HepG2 (cell line): Measurements from ENCODE around the gene IL1B. TPM values are rescaled to one million over a fixed set of nuclear protein-coding genes. Genes with fewer than 3 reads are reported as not detected.

Experiments used
- ARID2 ChIP-seq: sonication (generic); formaldehyde crosslinking; IDR thresholded peaks from 2 replicates; pipeline ENCODE4 v1.8.1; 2022; ENCODE audit warnings: mild to moderate bottlenecking, missing genetic modification reagents, borderline replicate concordance
- ATF1 ChIP-seq: IDR thresholded peaks from 2 replicates; pipeline ENCODE4 v1.6.1; 2016; ENCODE audit warnings: mild to moderate bottlenecking, control low read depth
- CBX2 ChIP-seq, 2 experiments: fragments of 200-600 bp in 1 of 2; sonication (generic); formaldehyde crosslinking in 1 of 2; IDR thresholded peaks; 2 replicates each; pipeline versions ENCODE4 v1.7.0 to v1.8.1; 2018 to 2022; ENCODE audit warnings: low read depth in 2 of 2, low read length in 1 of 2, mild to moderate bottlenecking in 1 of 2, missing genetic modification reagents in 1 of 2
- CEBPG ChIP-seq: IDR thresholded peaks from 2 replicates; pipeline ENCODE4 v1.6.1; 2016
- CREM ChIP-seq, 2 experiments: sonication (generic) in 1 of 2; formaldehyde crosslinking in 1 of 2; IDR thresholded peaks; 2 replicates each; pipeline versions ENCODE4 v1.4.0 to v1.6.1; 2016 to 2020; ENCODE audit warnings: antibody characterized with exemption in 1 of 2, mild to moderate bottlenecking in 1 of 2, missing genetic modification reagents in 1 of 2
- ETV5 ChIP-seq: IDR thresholded peaks from 2 replicates; pipeline ENCODE4 v1.6.1; 2018; ENCODE audit warnings: missing biosample characterization, missing genetic modification reagents, inconsistent platforms, borderline replicate concordance
- FOXK2 ChIP-seq: fragments of 450-650 bp; IDR thresholded peaks from 2 replicates; pipeline ENCODE4 v1.6.1; 2016
- HMG20B ChIP-seq: conservative IDR thresholded peaks from 2 replicates; pipeline ENCODE4 v1.6.1; 2016; ENCODE audit warnings: missing genetic modification reagents, missing compliant biosample characterization
- IKZF1 ChIP-seq: fragments of 450-650 bp; IDR thresholded peaks from 2 replicates; pipeline ENCODE4 v1.7.1; 2016
- LCORL ChIP-seq, 2 experiments: fragments of 450-650 bp in 1 of 2; sonication (generic) in 1 of 2; formaldehyde crosslinking in 1 of 2; IDR thresholded peaks; 2 replicates each; pipeline versions ENCODE4 v1.5.0 to v1.6.1; 2017 to 2020; ENCODE audit warnings: antibody characterized with exemption in 1 of 2, missing genetic modification reagents in 1 of 2
- MXD4 ChIP-seq: IDR thresholded peaks from 2 replicates; pipeline ENCODE4 v1.6.1; 2016; ENCODE audit warnings: mild to moderate bottlenecking, missing biosample characterization, missing genetic modification reagents
- PCBP2 ChIP-seq: fragments of 200-400 bp; formaldehyde crosslinking; optimal IDR thresholded peaks from 2 replicates; pipeline ENCODE3; 2018; ENCODE audit warnings: low read length, low read depth; ENCODE audit not compliant: poor library complexity, severe bottlenecking
- PRMT3 ChIP-seq: sonication (generic); formaldehyde crosslinking; IDR thresholded peaks from 2 replicates; pipeline ENCODE4 v1.8.1; 2022; ENCODE audit warnings: low read depth, mild to moderate bottlenecking, moderate library complexity, missing genetic modification reagents, borderline replicate concordance
- RAD51 ChIP-seq: fragments of 450-650 bp; IDR thresholded peaks from 2 replicates; pipeline ENCODE4 v1.6.1; 2016; ENCODE audit warnings: borderline replicate concordance
- RELA ChIP-seq: sonication (generic); formaldehyde crosslinking; IDR thresholded peaks from 2 replicates; pipeline ENCODE4 v1.4.0; 2020; ENCODE audit warnings: missing genetic modification reagents
- RFX1 ChIP-seq: fragments of 450-650 bp; IDR thresholded peaks from 2 replicates; pipeline ENCODE4 v1.6.1; 2017
- SAP130 ChIP-seq: IDR thresholded peaks from 2 replicates; pipeline ENCODE4 v1.6.1; 2016; ENCODE audit warnings: low read depth
- SIX4 ChIP-seq: sonication (generic); formaldehyde crosslinking; IDR thresholded peaks from 2 replicates; pipeline ENCODE4 v1.4.0; 2020; ENCODE audit warnings: missing genetic modification reagents
- TBP ChIP-seq: sonication (generic); formaldehyde crosslinking; IDR thresholded peaks from 2 replicates; pipeline ENCODE4 v1.5.0; 2020; ENCODE audit warnings: missing genetic modification reagents
- TGIF2 ChIP-seq: IDR thresholded peaks from 2 replicates; pipeline ENCODE4 v1.6.1; 2016; ENCODE audit warnings: control low read depth, missing compliant biosample characterization
- U2AF2 ChIP-seq: fragments of 200-400 bp; formaldehyde crosslinking; IDR thresholded peaks from 2 replicates; pipeline ENCODE4 v1.6.1; 2017; ENCODE audit warnings: low read depth, mild to moderate bottlenecking, low read length
- ZBTB42 ChIP-seq: sonication (generic); formaldehyde crosslinking; IDR thresholded peaks from 2 replicates; pipeline ENCODE4 v1.5.0; 2020; ENCODE audit warnings: mild to moderate bottlenecking, missing genetic modification reagents
- ZKSCAN5 ChIP-seq: sonication (generic); formaldehyde crosslinking; IDR thresholded peaks from 2 replicates; pipeline ENCODE4 v1.5.1; 2020; ENCODE audit warnings: mild to moderate bottlenecking, missing genetic modification reagents
- ZMYM2 ChIP-seq: sonication (generic); formaldehyde crosslinking; IDR thresholded peaks from 2 replicates; pipeline ENCODE4 v1.8.0; 2022; ENCODE audit warnings: mild to moderate bottlenecking, missing genetic modification reagents
- ZNF12 ChIP-seq: sonication (generic); formaldehyde crosslinking; IDR thresholded peaks from 2 replicates; pipeline ENCODE4 v1.5.0; 2020; ENCODE audit warnings: missing genetic modification reagents
- ZNF446 ChIP-seq: sonication (generic); formaldehyde crosslinking; IDR thresholded peaks from 2 replicates; pipeline ENCODE4 v1.5.0; 2020; ENCODE audit warnings: mild to moderate bottlenecking, missing genetic modification reagents
- ZNF550 ChIP-seq: sonication (generic); formaldehyde crosslinking; IDR thresholded peaks from 2 replicates; pipeline ENCODE4 v1.4.0; 2020; ENCODE audit warnings: mild to moderate bottlenecking, missing genetic modification reagents, borderline replicate concordance
- ZNF563 ChIP-seq: sonication (generic); formaldehyde crosslinking; IDR thresholded peaks from 2 replicates; pipeline ENCODE4 v1.8.0; 2022; ENCODE audit warnings: mild to moderate bottlenecking, moderate library complexity, missing genetic modification reagents
- ZNF709 ChIP-seq: sonication (generic); formaldehyde crosslinking; IDR thresholded peaks from 2 replicates; pipeline ENCODE4 v1.5.0; 2020; ENCODE audit warnings: mild to moderate bottlenecking, missing genetic modification reagents
- polyA plus RNA-seq, 8 experiments: library from polyadenylated mRNA; depleted of rRNA in 3 of 8; stranded (reverse) in 7 of 8; unstranded in 1 of 8; fragments of >200 nt; fragmentation: Illumina TruSeq in 4 of 8; extraction: Trizol in 4 of 8; gene quantifications; 2 replicates each; pipeline versions ENCODE4 v1.2.1 to v1.2.3, GENCODE V29; 2011 to 2016; ENCODE audit warnings: low read depth in 4 of 8, missing spikeins in 1 of 8, mixed read lengths in 1 of 8; ENCODE audit not compliant: insufficient read depth in 1 of 8
- total RNA-seq, 5 experiments: library from RNA; depleted of rRNA; stranded (reverse); fragments of >200 nt; fragmentation: Illumina TruSeq; extraction: Trizol; gene quantifications; 2 replicates each; pipeline ENCODE4 v1.2.3, GENCODE V29; 2016; ENCODE audit warnings: low read depth in 1 of 5
- TF ChIP-seq, protein P1 (sequence below): sonication (generic); formaldehyde crosslinking; IDR thresholded peaks from 2 replicates; pipeline ENCODE4 v1.8.1; 2023; ENCODE audit warnings: missing genetic modification reagents, inconsistent platforms, borderline replicate concordance
- TF ChIP-seq, protein P2 (sequence below): sonication (generic); formaldehyde crosslinking; IDR thresholded peaks from 2 replicates; pipeline ENCODE4 v1.4.0; 2020; ENCODE audit warnings: mild to moderate bottlenecking, missing genetic modification reagents

Gene IL1B
- total and polyA plus RNA-seq, 2 of the 13 experiments (the other 11 are each of a cell fraction or from before 2014, with no cell fraction given): 0.18 TPM; not detected in 1

DNA sequence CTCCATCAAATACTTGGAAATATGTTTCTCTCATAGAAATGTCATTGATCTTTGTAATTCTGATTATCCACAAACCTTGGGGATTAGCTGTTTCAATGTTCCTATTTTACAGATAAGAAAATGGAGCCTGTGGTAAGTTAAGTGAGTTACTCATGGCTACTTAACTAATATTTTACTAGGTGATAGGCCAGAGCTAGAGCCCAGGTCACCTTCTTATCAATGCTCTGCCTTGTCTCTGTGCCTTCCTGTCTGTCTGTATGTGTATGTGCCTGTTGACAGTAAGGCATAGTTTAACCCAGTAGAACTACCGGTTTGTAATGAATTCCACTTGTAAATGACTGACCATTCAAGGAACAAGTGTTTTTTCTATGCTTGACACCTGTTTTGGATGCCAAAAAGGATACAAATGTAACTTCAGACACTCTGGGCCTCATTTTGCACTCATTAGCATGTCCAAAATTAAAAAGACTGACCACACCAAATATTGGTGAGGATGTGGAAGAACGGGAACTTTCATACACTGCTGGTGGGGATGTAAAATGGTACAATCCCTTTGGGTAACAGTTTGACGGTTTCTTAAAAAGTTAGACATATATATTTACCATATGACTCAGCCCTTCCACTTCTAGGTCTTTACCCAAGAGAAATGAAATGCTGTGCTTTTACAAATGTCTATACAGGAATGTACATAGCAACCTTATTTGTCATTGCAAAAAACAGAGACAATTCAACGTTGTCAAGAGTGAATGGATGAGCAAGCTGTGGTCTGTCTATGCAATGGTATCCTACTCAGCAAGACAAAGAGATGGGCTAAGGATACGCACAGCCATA, 32.7 kb downstream of the IL1B start (continued):
- TF ChIP-seq, protein P1, sequence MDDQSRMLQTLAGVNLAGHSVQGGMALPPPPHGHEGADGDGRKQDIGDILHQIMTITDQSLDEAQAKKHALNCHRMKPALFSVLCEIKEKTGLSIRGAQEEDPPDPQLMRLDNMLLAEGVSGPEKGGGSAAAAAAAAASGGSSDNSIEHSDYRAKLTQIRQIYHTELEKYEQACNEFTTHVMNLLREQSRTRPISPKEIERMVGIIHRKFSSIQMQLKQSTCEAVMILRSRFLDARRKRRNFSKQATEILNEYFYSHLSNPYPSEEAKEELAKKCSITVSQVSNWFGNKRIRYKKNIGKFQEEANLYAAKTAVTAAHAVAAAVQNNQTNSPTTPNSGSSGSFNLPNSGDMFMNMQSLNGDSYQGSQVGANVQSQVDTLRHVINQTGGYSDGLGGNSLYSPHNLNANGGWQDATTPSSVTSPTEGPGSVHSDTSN (CRISPR knock-in tag): no peak
- TF ChIP-seq PCBP2 (no peak), PRMT3 (CRISPR knock-in tag) (no peak), HMG20B (CRISPR knock-in tag) (peak; percentile 64), RELA (CRISPR knock-in tag) (no peak), RAD51 (no peak), CEBPG (CRISPR knock-in tag) (peak; percentile 40), ZNF12 (CRISPR knock-in tag) (peak; percentile 92), TGIF2 (CRISPR knock-in tag) (peak; percentile 69), U2AF2 (no peak), SIX4 (CRISPR knock-in tag) (no peak), FOXK2 (no peak), LCORL (IDR thresholded peaks at IDR 0.05) (no peak), LCORL (CRISPR knock-in tag; IDR thresholded peaks at IDR 0.05) (peak; percentile 47; the same call in 1 of the 2 replicates), SAP130 (CRISPR knock-in tag) (peak; percentile 71), ZNF446 (no peak), ZNF550 (CRISPR knock-in tag) (no peak), CREM (IDR thresholded peaks at IDR 0.05) (peak; percentile 59), CREM (CRISPR knock-in tag; IDR thresholded peaks at IDR 0.05) (no peak), MXD4 (CRISPR knock-in tag) (peak; percentile 61; the same call in 1 of the 2 replicates), ZNF709 (CRISPR knock-in tag) (no peak), ATF1 (CRISPR knock-in tag) (0 out of 2 replicates have a peak, but pooled peaks have one; percentile 43), IKZF1 (no peak), ETV5 (peak; percentile 92), ZBTB42 (0 out of 2 replicates have a peak, but pooled peaks have one; percentile 58), ZKSCAN5 (CRISPR knock-in tag) (no peak), ZNF563 (CRISPR knock-in tag) (no peak), ARID2 (CRISPR knock-in tag) (no peak), TBP (no peak), ZMYM2 (CRISPR knock-in tag) (peak; percentile 90), RFX1 (peak; percentile 79), CBX2 (IDR thresholded peaks at IDR 0.05; ENCODE audit: low read depth, low read length) (no peak), CBX2 (CRISPR knock-in tag; IDR thresholded peaks at IDR 0.05; ENCODE audit: low read depth) (no peak)
- TF ChIP-seq, protein P2, sequence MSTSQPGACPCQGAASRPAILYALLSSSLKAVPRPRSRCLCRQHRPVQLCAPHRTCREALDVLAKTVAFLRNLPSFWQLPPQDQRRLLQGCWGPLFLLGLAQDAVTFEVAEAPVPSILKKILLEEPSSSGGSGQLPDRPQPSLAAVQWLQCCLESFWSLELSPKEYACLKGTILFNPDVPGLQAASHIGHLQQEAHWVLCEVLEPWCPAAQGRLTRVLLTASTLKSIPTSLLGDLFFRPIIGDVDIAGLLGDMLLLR (CRISPR knock-in tag): no peak
- TF ChIP-seq, all 625 proteins: peak for 133
